ENCODE measurements around the gene KCNK6. TPM values are rescaled to one million over a fixed set of nuclear protein-coding genes. Genes with fewer than 3 reads are reported as not detected.

Gene KCNK6
- total and polyA plus RNA-seq, 2 donors (not counting 3 experiments of a cell fraction or from before 2014, with no cell fraction given), result 7.4 to 11.3 TPM

GRCh38 chr19:38290631-38291147 lies 29.0 kb upstream of the KCNK6 start:
- no peak overlapping the region for H2AFZ ChIP-seq (ENCODE audit: low read depth, low read length)
- H3K4me2 ChIP-seq (ENCODE audit: insufficient read depth, low read length), result no peak overlapping the region
- no peaks in the 10 kb centered on the region for H3K27me3 ChIP-seq (ENCODE audit: control insufficient read depth in 2 of 2, insufficient read depth in 2 of 2, low read length in 2 of 2)
- no TSS peak for BruUV-seq (replicated peaks)
- FAIRE-seq (no peak), DNase-seq (ENCODE audit: low read depth, low spot score) (no peak)
- no peaks in the 10 kb centered on the region for H3K79me2 ChIP-seq (ENCODE audit: control insufficient read depth, insufficient read depth, low read length)
- H3K27ac ChIP-seq (ENCODE audit: insufficient read depth, low read depth, low read length), result no peak overlapping the region
- H3K9me1 ChIP-seq (replicated peaks; ENCODE audit: control insufficient read depth, extremely low read depth, insufficient read depth, low read length), result no peaks in the 10 kb centered on the region
- TF ChIP-seq CTCF (IDR thresholded peaks at IDR 0.05; ENCODE audit: extremely low read depth in 1 of 2, insufficient read depth in 1 of 2, low read depth in 1 of 2, low read length in 2 of 2) (no peak), MYC (IDR thresholded peaks at IDR 0.05; ENCODE audit: low read depth, low read length) (no peak), POLR2AphosphoS5 (IDR thresholded peaks at IDR 0.05; ENCODE audit: insufficient read depth, low read depth, low read length) (no peak), GATA2 (IDR thresholded peaks at IDR 0.05; ENCODE audit: insufficient read depth, insufficient read length, low read depth, low read length) (no peak), POLR2A (IDR thresholded peaks at IDR 0.05; ENCODE audit: low read depth, low read length) (no peak)
- no peak overlapping the region for H3K9ac ChIP-seq (replicated peaks; ENCODE audit: extremely low read depth, insufficient read depth, low read length)
- no peaks in the 10 kb centered on the region for H4K20me1 ChIP-seq (replicated peaks; ENCODE audit: control insufficient read depth, extremely low read depth, insufficient read depth, low read length)
- H3K9me3 ChIP-seq (replicated peaks; ENCODE audit: control insufficient read depth, insufficient read depth, low read length), result no peaks in the 10 kb centered on the region
- H3K36me3 ChIP-seq (ENCODE audit: control insufficient read depth in 2 of 2, extremely low read depth in 1 of 2, insufficient read depth in 2 of 2, low read length in 2 of 2), result no peaks in the 10 kb centered on the region
- intact Hi-C loops (cut with micrococcal nuclease) (no loop called here), dilution Hi-C loops (cut with MboI; ENCODE audit: extremely low pct_ligation_motif_present, low sequenced_read_pairs) (no loop called here)
- no peaks in the 10 kb centered on the region for H3K4me1 ChIP-seq (ENCODE audit: control insufficient read depth, extremely low read depth, insufficient read depth, low read length)
- no peak overlapping the region for H3K4me3 ChIP-seq (replicated peaks in 1 of 3; ENCODE audit: insufficient read depth in 1 of 3, low read depth in 1 of 3, low read length in 3 of 3)
- ChIA-PET POLR2A (no interaction called here), CTCF (interaction anchor here (1.2 to 2.0 kb wide), 3 partner anchors 13 to 55 kb away, joined by 4 to 7 read pairs (median 4); no protein-coding TSS in a partner anchor)

GRCh38 chr19:38291855-38292254 lies 27.8 kb upstream of the KCNK6 start:
- H3K79me2 ChIP-seq (ENCODE audit: control insufficient read depth, insufficient read depth, low read length), result no peaks in the 10 kb centered on the region
- no peak overlapping the region for H3K4me2 ChIP-seq (ENCODE audit: insufficient read depth, low read length)
- H3K27me3 ChIP-seq (ENCODE audit: control insufficient read depth in 2 of 2, insufficient read depth in 2 of 2, low read length in 2 of 2), result no peaks in the 10 kb centered on the region
- no peaks in the 10 kb centered on the region for H3K36me3 ChIP-seq (ENCODE audit: control insufficient read depth in 2 of 2, extremely low read depth in 1 of 2, insufficient read depth in 2 of 2, low read length in 2 of 2)
- intact Hi-C loops (cut with micrococcal nuclease), result no loop called here
- H3K4me1 ChIP-seq (ENCODE audit: control insufficient read depth, extremely low read depth, insufficient read depth, low read length), result no peaks in the 10 kb centered on the region
- dilution Hi-C loops (cut with MboI; ENCODE audit: extremely low pct_ligation_motif_present, low sequenced_read_pairs), result no loop called here
- H3K4me3 ChIP-seq (replicated peaks in 1 of 3; ENCODE audit: insufficient read depth in 1 of 3, low read depth in 1 of 3, low read length in 3 of 3), result no peak overlapping the region
- no peak overlapping the region for H3K27ac ChIP-seq (ENCODE audit: insufficient read depth, low read depth, low read length)
- H4K20me1 ChIP-seq (replicated peaks; ENCODE audit: control insufficient read depth, extremely low read depth, insufficient read depth, low read length), result no peaks in the 10 kb centered on the region
- CTCF ChIA-PET, result no interaction called here
- H3K9me3 ChIP-seq (replicated peaks; ENCODE audit: control insufficient read depth, insufficient read depth, low read length), result no peaks in the 10 kb centered on the region
- BruUV-seq (replicated peaks), result no TSS peak
- FAIRE-seq, result no peak
- no peak overlapping the region for H3K9ac ChIP-seq (replicated peaks; ENCODE audit: extremely low read depth, insufficient read depth, low read length)
- H3K9me1 ChIP-seq (replicated peaks; ENCODE audit: control insufficient read depth, extremely low read depth, insufficient read depth, low read length), result no peaks in the 10 kb centered on the region
- POLR2A ChIA-PET, result no interaction called here
- H2AFZ ChIP-seq (ENCODE audit: low read depth, low read length), result no peak overlapping the region
- TF ChIP-seq EZH2 (IDR thresholded peaks at IDR 0.05; ENCODE audit: borderline replicate concordance, low read depth, low read length, severe bottlenecking) (no peak), MYC (IDR thresholded peaks at IDR 0.05; ENCODE audit: low read depth, low read length) (no peak), JUN (IDR thresholded peaks at IDR 0.05; ENCODE audit: borderline replicate concordance, insufficient read depth, insufficient read length, low read depth) (no peak), GATA2 (IDR thresholded peaks at IDR 0.05; ENCODE audit: insufficient read depth, insufficient read length, low read depth, low read length) (no peak), FOS (IDR thresholded peaks at IDR 0.05; ENCODE audit: borderline replicate concordance, insufficient read depth, low read length) (no peak), POLR2A (IDR thresholded peaks at IDR 0.05; ENCODE audit: low read depth, low read length) (no peak), CTCF (IDR thresholded peaks at IDR 0.05; ENCODE audit: extremely low read depth in 1 of 2, insufficient read depth in 1 of 2, low read depth in 1 of 2, low read length in 2 of 2) (no peak), MAX (IDR thresholded peaks at IDR 0.05; ENCODE audit: insufficient read depth, insufficient read length) (no peak), POLR2AphosphoS5 (IDR thresholded peaks at IDR 0.05; ENCODE audit: insufficient read depth, low read depth, low read length) (no peak)
- DNase-seq (ENCODE audit: low read depth, low spot score), result no peak
